ENCODE data around the gene KCNE2. TPM values are rescaled to one million over a fixed set of nuclear protein-coding genes. Genes with fewer than 3 reads are reported as not detected.
"Not testable (repeated sequence)": the region's sequence is repeated elsewhere in the genome, so short reads cannot be mapped to it uniquely, and the experiment has no call there.

Gene KCNE2
- total RNA-seq, 2 donors from 2014 or later, result not detected

GRCh38 chr21:34364921-34365320 is 1.1 kb downstream of the KCNE2 start:
- intact Hi-C loops (cut with DNase I), result no loop called here
- Histone ChIP-seq H3K27ac (no peak overlapping the region), H3K4me3 (no peak overlapping the region)

GRCh38 chr21:34365809-34366208 is 2.0 kb downstream of the KCNE2 start:
- no peak overlapping the region for H3K4me3 ChIP-seq
- H3K9me3 ChIP-seq, result no peaks in the 10 kb centered on the region
- DNase-seq (ENCODE audit: low spot score), result no peak
- H3K27ac ChIP-seq, result no peak overlapping the region
- H3K36me3 ChIP-seq, result no peaks in the 10 kb centered on the region
- intact Hi-C loops (cut with DNase I), result no loop called here
- no peaks in the 10 kb centered on the region for H3K4me1 ChIP-seq (replicated peaks)
- 84% methylated on average over 6 of the region's 6 CpGs for WGBS
- TF ChIP-seq CTCF (IDR thresholded peaks at IDR 0.05) (no peak), POLR2AphosphoS5 (IDR thresholded peaks at IDR 0.05) (no peak), POLR2A (IDR thresholded peaks at IDR 0.05) (no peak)
- no peaks in the 10 kb centered on the region for H3K27me3 ChIP-seq (replicated peaks; ENCODE audit: insufficient read depth)

More at GRCh38 chr21:34364921-34365320, 1.1 kb downstream of the KCNE2 start:
- no peak for DNase-seq (ENCODE audit: low spot score)
- Histone ChIP-seq H3K9me3 (no peaks in the 10 kb centered on the region), H3K36me3 (no peaks in the 10 kb centered on the region), H3K4me1 (replicated peaks) (no peaks in the 10 kb centered on the region), H3K27me3 (replicated peaks; ENCODE audit: insufficient read depth) (no peaks in the 10 kb centered on the region)
- TF ChIP-seq POLR2A (IDR thresholded peaks at IDR 0.05) (no peak), POLR2AphosphoS5 (IDR thresholded peaks at IDR 0.05) (no peak), CTCF (IDR thresholded peaks at IDR 0.05) (no peak)

- Histone ChIP-seq H3K27me3 (replicated peaks; ENCODE audit: insufficient read depth) (no peaks in the 10 kb centered on the region), H3K36me3 (no peaks in the 10 kb centered on the region), H3K4me1 (replicated peaks) (no peaks in the 10 kb centered on the region), H3K4me3 (no peak overlapping the region), H3K9me3 (no peaks in the 10 kb centered on the region), H3K27ac (no peak overlapping the region)
- peak; percentile 15 to 66 (median 49) for TF ChIP-seq CTCF (IDR thresholded peaks at IDR 0.05)
- TF ChIP-seq POLR2A (IDR thresholded peaks at IDR 0.05), result no peak
- intact Hi-C loops (cut with DNase I), result no loop called here
- peak; percentile 64 for DNase-seq (ENCODE audit: low spot score)
- 42% methylated on average over 3 of the region's 3 CpGs for WGBS
Observed at GRCh38 chr21:34367320-34367935, 3.6 kb downstream of the KCNE2 start.

DNA sequence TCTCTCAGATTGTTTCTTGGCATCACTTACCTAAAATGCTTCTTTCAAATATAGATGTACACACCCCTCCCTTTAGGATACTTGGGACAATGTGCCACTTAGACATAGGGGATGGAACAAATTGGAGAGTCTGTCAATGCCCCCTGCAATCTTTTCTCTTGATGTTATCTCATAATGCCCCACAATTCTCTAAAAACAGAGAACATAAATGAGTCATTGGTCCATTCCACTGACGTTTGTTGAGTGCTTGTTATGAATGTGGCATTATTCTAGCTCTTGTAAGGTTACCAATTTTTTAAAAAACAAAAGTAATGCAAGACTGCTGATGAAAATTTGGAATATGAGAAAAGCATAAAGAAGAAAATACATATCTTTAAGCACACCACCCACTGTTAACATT is 5.9 kb downstream of the KCNE2 start:
- no peaks in the 10 kb centered on the region for H3K9me3 ChIP-seq
- H3K27ac ChIP-seq, result no peak overlapping the region
- H3K4me1 ChIP-seq (replicated peaks), result no peaks in the 10 kb centered on the region
- no peak for DNase-seq (ENCODE audit: low spot score)
- whole genome bisulfite sequencing, result 39% methylated on average over 1 of the region's 1 CpG
- H3K36me3 ChIP-seq, result no peaks in the 10 kb centered on the region
- H3K27me3 ChIP-seq (replicated peaks; ENCODE audit: insufficient read depth), result no peaks in the 10 kb centered on the region
- intact Hi-C loops (cut with DNase I), result no loop called here
- H3K4me3 ChIP-seq, result no peak overlapping the region
- TF ChIP-seq POLR2A (IDR thresholded peaks at IDR 0.05), result no peak
- TF ChIP-seq CTCF (IDR thresholded peaks at IDR 0.05), result no peak
- TF ChIP-seq POLR2AphosphoS5 (IDR thresholded peaks at IDR 0.05), result no peak

DNA sequence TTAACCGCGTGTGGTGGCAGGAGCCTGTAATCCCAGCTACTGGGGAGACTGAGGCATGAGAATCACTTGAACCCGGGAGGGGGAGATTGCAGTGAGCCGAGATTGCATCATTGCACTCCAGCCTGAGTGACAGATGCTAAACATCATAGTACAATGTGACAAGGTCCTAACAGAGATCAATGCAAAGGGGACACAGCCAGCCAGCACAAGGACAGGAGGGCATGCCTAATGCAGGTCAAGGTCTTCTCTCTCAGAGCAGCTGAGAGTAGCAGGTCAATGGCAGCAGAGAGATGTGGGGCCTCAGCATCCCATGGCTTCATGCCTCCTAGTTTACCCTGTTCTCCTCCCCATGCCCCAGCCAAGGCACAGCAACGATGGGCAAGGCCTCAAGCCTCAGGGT is 8.5 kb downstream of the KCNE2 start:
- intact Hi-C loops (cut with DNase I), result no loop called here
- Histone ChIP-seq H3K27ac (no peak overlapping the region), H3K4me1 (replicated peaks) (no peaks in the 10 kb centered on the region), H3K4me3 (no peak overlapping the region), H3K9me3 (no peaks in the 10 kb centered on the region), H3K36me3 (no peaks in the 10 kb centered on the region), H3K27me3 (replicated peaks; ENCODE audit: insufficient read depth) (no peaks in the 10 kb centered on the region)
- DNase-seq (ENCODE audit: low spot score), result no peak
- 88% methylated on average over 5 of the region's 5 CpGs for WGBS
- TF ChIP-seq CTCF (IDR thresholded peaks at IDR 0.05), result no peak
- no peak for TF ChIP-seq POLR2AphosphoS5 (IDR thresholded peaks at IDR 0.05)
- no peak for TF ChIP-seq POLR2A (IDR thresholded peaks at IDR 0.05)

DNA sequence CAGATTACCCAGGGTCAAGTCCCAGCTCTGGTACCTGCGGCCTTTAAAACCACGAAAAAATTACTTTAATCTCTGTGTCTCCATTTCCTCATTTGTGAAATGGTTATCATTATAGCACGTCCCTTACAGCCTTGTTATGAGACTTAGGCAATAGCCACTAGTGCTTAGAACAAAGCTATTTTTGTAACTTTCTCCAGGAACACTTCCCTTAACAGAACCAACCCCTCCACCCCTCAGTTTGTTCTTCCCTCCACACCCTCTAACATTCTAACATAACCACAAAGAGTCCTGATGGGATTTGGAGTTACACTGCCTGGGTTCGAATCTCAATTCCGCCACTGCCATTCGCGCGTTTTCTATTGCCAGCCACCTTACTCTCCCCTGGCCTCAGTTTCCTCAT is 10.7 kb downstream of the KCNE2 start:
- H3K9me3 ChIP-seq; H3K4me1 ChIP-seq (replicated peaks); DNase-seq (ENCODE audit: low spot score); H3K27me3 ChIP-seq (replicated peaks; ENCODE audit: insufficient read depth); intact Hi-C loops (cut with DNase I); H3K36me3 ChIP-seq; H3K4me3 ChIP-seq; H3K27ac ChIP-seq: not testable (repeated sequence)
- WGBS, result no CpG with 5 or more reads among the region's 8 CpGs

DNA sequence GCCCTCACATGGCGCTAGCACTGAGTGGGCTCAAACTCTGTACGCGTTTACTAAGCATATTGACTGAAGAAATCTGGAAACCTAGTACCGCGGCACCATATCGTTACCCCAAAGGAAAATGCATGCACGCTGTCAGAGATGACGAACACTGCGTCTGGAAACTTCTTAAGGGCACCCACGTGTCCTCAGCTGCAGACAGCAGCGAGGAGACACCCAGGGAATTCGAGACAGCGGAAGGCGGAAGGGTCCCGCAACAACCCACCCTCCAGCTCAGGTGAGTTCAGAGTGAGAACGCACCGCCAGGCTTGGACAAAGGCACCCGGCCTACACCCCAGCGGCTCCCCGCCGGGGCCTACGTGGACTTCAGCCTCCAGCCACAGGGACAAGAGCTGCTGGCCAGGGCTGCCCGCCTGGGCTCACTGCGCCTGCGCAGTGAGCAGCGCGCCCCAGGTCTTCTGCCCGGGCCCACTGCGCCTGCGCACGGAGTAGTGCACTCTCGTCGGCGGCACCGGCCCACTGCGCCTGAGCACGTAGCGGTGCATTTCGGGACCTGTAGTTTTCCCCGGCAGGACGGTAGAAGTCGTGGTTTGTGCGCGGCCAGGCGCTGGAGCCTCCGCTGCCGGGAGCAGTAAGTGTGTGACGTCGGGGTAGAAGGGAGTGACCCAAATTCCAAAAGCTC is 11.3 kb downstream of the KCNE2 start, which contains the start of gene SMIM11:
SMIM11 (plus strand) TSS at position 568 of the 679 bp plus-strand sequence. CDS start 3,998 bp downstream, outside the sequence.
- H3K4me1 ChIP-seq (replicated peaks); DNase-seq (ENCODE audit: low spot score); H3K27me3 ChIP-seq (replicated peaks; ENCODE audit: insufficient read depth); H3K36me3 ChIP-seq; H3K4me3 ChIP-seq; H3K9me3 ChIP-seq; intact Hi-C loops (cut with DNase I); H3K27ac ChIP-seq: not testable (repeated sequence)
- WGBS, result no CpG with 5 or more reads among the region's 49 CpGs
